Gastrocnemius medialis (tissue), 4 donors: Measurements from ENCODE around the gene PRRC2B. TPM values are rescaled to one million over a fixed set of nuclear protein-coding genes. Genes with fewer than 3 reads are reported as not detected.

Experiments used
- ATAC-seq, 2 donors: fragments of 150-250 bp; one replicate each; pipeline ENCODE4 v1.9.1; 2016
- DNase-seq, 2 donors: peaks; one replicate each; pipeline ENCODE4 v3.0.0-alpha.2; 2019
- H3K27ac ChIP-seq, 4 donors: fragments of 200-600 bp; sonication (generic); 1 replicate in 1 of 4; 2 replicates in 3 of 4; pipeline ENCODE4 v1.5.1; 2016 to 2018; ENCODE audit warnings: mild to moderate bottlenecking in 2 of 4, moderate library complexity in 1 of 4
- H3K27me3 ChIP-seq, 3 donors: fragments of 200-600 bp; sonication (generic) in 2 of 3; 1 replicate in 1 of 3; 2 replicates in 2 of 3; pipeline versions ENCODE4 v1.5.1 to v1.6.0; 2016 to 2019; ENCODE audit warnings: mild to moderate bottlenecking in 1 of 3, moderate library complexity in 1 of 3
- H3K36me3 ChIP-seq, 2 donors: fragments of 200-600 bp; sonication (generic) in 1 of 2; one replicate each; pipeline ENCODE4 v1.5.1; 2017 to 2018
- H3K4me1 ChIP-seq, 2 donors: fragments of 200-600 bp; sonication (generic) in 1 of 2; one replicate each; pipeline ENCODE4 v1.5.1; 2016 to 2017; ENCODE audit warnings: mild to moderate bottlenecking in 2 of 2
- H3K4me3 ChIP-seq, 4 donors: fragments of 200-600 bp; sonication (generic) in 3 of 4; 1 replicate in 1 of 4; 2 replicates in 3 of 4; pipeline ENCODE4 v1.5.1; 2016 to 2019; ENCODE audit warnings: mild to moderate bottlenecking in 2 of 4
- H3K9me3 ChIP-seq, 3 donors: fragments of 200-600 bp; sonication (generic) in 2 of 3; 1 replicate in 1 of 3; 2 replicates in 2 of 3; pipeline ENCODE4 v1.5.1; 2016 to 2019
- CTCF ChIP-seq, 5 experiments: fragments of 450-650 bp in 3 of 5; fragments of 200-600 bp in 2 of 5; sonication (generic) in 2 of 5; IDR thresholded peaks in 4 of 5; conservative IDR thresholded peaks in 1 of 5; 1 replicate in 4 of 5; 2 replicates in 1 of 5; pipeline ENCODE4 v1.5.1; 2016 to 2019; ENCODE audit warnings: antibody characterized with exemption in 5 of 5, mild to moderate bottlenecking in 3 of 5, moderate library complexity in 3 of 5
- POLR2A ChIP-seq, 2 donors: fragments of 450-650 bp; IDR thresholded peaks; one replicate each; pipeline ENCODE4 v1.6.1; 2017; ENCODE audit warnings: antibody characterized with exemption in 2 of 2, mild to moderate bottlenecking in 2 of 2, moderate library complexity in 2 of 2
- in situ Hi-C, 4 donors: fragments of 200-750 bp; cut with MboI; loops; one replicate each; pipeline versions ENCODE4 v1.15.0 to v1.8.0; 2017; ENCODE audit warnings: low sequenced_read_pairs in 4 of 4
- intact Hi-C: fragments of 100-400 bp; cut with DNase I; formaldehyde crosslinking; loops from one replicate; pipeline ENCODE4 v1.15.1; 2023; ENCODE audit warnings: low total_unique reads
- total RNA-seq, 4 donors: library from RNA; depleted of rRNA; stranded (reverse); fragments of >200 nt; gene quantifications; one replicate each; pipeline versions ENCODE4 v1.1.0 to v1.2.3, GENCODE V29; 2016

The PRRC2B gene
- total RNA-seq, 4 donors from 2014 or later: 29.9 to 41.6 (median 37.2) TPM

- H3K4me1 ChIP-seq: peaks cover 21 to 31% of the 10 kb centered on the region in 2 donors
- intact Hi-C loops: no loop called here
- no peaks in the 10 kb centered on the region for H3K27me3 ChIP-seq
- no peak overlapping the region for H3K4me3 ChIP-seq
- no peak for TF ChIP-seq CTCF (IDR thresholded peaks at IDR 0.05 in 4 of 5, conservative IDR thresholded peaks at IDR 0.05 in 1 of 5)
- no peak for TF ChIP-seq POLR2A (IDR thresholded peaks at IDR 0.05)
- H3K36me3 ChIP-seq: peaks cover 0 to 66% of the 10 kb centered on the region in 2 donors
- no peak for ATAC-seq
- H3K27ac ChIP-seq: peak overlapping the region in 3 of 4 donors; percentile 78 to 89 (median 86)
- in situ Hi-C loops: no loop called here
- no peaks in the 10 kb centered on the region for H3K9me3 ChIP-seq
- DNase-seq: no peak
Observed at GRCh38 chr9:131516100-131516499, 122.2 kb downstream of the PRRC2B start.

DNA sequence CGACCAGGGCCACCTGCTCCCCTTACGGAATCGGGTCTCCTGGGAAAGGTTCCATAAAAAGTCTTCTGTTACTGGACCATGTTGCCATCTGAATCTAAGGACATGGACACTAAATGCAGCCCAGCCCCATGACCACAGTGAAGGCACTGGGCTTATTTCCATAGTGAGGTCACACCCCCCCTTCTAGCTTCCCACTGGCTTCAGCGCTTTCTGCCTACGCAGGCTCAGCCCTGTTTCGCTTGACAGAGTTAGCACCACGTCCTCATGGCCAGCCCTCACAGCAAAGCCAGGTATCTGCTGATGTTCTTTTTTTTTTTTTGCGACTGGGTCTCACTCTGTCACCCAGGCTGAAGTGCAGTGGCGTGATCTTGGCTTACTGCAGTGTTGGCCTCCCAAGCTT is 123.0 kb downstream of the PRRC2B start:
- H3K27ac ChIP-seq: peak overlapping the region; percentile 78 to 89 (median 82)
- ATAC-seq: peak; percentile 45 to 68
- in situ Hi-C loops (no loop called here), intact Hi-C loops (no loop called here)
- peaks cover 0 to 66% of the 10 kb centered on the region in 2 donors for H3K36me3 ChIP-seq
- H3K4me1 ChIP-seq: peaks cover 21 to 31% of the 10 kb centered on the region in 2 donors
- no peak for TF ChIP-seq POLR2A (IDR thresholded peaks at IDR 0.05)
- no peak for TF ChIP-seq CTCF (IDR thresholded peaks at IDR 0.05 in 4 of 5, conservative IDR thresholded peaks at IDR 0.05 in 1 of 5)
- no peaks in the 10 kb centered on the region for H3K27me3 ChIP-seq
- peak; percentile 53 to 71 for DNase-seq
- no peaks in the 10 kb centered on the region for H3K9me3 ChIP-seq
- no peak overlapping the region for H3K4me3 ChIP-seq

DNA sequence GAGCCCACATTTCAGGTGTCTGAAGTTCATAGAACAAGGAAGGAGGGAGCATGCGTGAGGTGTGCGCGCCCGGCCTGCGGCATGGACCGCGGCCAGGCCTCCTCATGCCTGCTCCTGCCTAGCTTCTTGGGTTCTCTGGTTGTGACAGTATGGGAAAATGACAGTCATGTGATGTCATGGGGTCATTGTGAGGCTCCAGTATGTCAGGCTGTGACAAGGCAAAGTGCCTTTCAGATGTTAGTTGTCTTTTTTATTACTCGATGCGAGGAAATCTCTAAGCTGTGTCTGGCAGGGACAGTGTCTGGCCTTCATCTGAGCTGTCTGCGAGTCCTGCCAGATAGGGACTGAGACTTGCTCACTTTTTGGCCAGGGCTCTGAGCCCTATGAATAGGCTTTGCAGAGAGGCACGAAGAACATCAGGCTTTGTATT is 123.9 kb downstream of the PRRC2B start:
- peak; percentile 44 to 76 for DNase-seq
- no peaks in the 10 kb centered on the region for H3K27me3 ChIP-seq

DNA sequence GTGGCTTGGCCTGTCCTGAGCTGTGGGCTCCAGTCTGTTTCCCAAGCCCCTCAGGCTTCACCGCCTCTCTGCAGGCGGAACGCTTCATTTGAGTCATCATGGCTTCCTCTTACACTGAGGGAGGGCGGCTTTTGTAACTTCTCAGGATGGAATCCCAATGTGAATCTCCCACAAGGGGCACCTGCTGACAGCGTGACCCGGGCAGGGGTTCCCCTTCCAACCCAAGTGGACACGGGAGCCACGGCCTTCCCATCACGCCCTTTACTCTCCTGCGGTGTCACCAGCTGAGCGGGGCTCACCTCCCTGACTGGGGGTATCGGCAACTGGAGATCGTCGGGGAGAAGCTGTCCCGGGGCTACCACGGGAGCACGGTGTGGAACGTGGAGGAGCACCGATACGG is 124.7 kb downstream of the PRRC2B start:
- ATAC-seq: no peak
- Histone ChIP-seq H3K4me1 (peaks cover 21 to 31% of the 10 kb centered on the region in 2 donors), H3K27ac (peak overlapping the region; percentile 78 to 89 (median 82)), H3K27me3 (no peaks in the 10 kb centered on the region), H3K36me3 (peaks cover 0 to 70% of the 10 kb centered on the region in 2 donors), H3K9me3 (no peaks in the 10 kb centered on the region), H3K4me3 (no peak overlapping the region)
- intact Hi-C loops (no loop called here), in situ Hi-C loops (no loop called here)
- TF ChIP-seq POLR2A (IDR thresholded peaks at IDR 0.05) (no peak), CTCF (IDR thresholded peaks at IDR 0.05 in 4 of 5, conservative IDR thresholded peaks at IDR 0.05 in 1 of 5) (no peak)
- DNase-seq: no peak

More for the DNA sequence above, 123.9 kb downstream of the PRRC2B start:
- Histone ChIP-seq H3K4me1 (peaks cover 21 to 31% of the 10 kb centered on the region in 2 donors), H3K9me3 (no peaks in the 10 kb centered on the region), H3K27ac (peak overlapping the region; percentile 78 to 89 (median 82)), H3K4me3 (no peak overlapping the region), H3K36me3 (peaks cover 0 to 69% of the 10 kb centered on the region in 2 donors)
- TF ChIP-seq POLR2A (IDR thresholded peaks at IDR 0.05) (no peak), CTCF (IDR thresholded peaks at IDR 0.05 in 4 of 5, conservative IDR thresholded peaks at IDR 0.05 in 1 of 5) (no peak)
- in situ Hi-C loops (no loop called here), intact Hi-C loops (no loop called here)
- ATAC-seq: peak; percentile 83

- Histone ChIP-seq H3K36me3 (peaks cover 0 to 81% of the 10 kb centered on the region in 2 donors), H3K4me1 (peaks cover 20 to 21% of the 10 kb centered on the region in 2 donors), H3K9me3 (no peaks in the 10 kb centered on the region), H3K27ac (no peak overlapping the region), H3K27me3 (no peaks in the 10 kb centered on the region), H3K4me3 (no peak overlapping the region)
- TF ChIP-seq CTCF (IDR thresholded peaks at IDR 0.05 in 4 of 5, conservative IDR thresholded peaks at IDR 0.05 in 1 of 5) (no peak), POLR2A (IDR thresholded peaks at IDR 0.05) (no peak)
- intact Hi-C loops (no loop called here), in situ Hi-C loops (no loop called here)
- ATAC-seq (no peak), DNase-seq (no peak)
Observed at GRCh38 chr9:131520503-131520902, 126.6 kb downstream of the PRRC2B start.
